HG02852 (cell line): ENCODE data around the gene SMIM5.

Experiments
- ATAC-seq: cut with Tn5 transposase; IDR thresholded peaks from one replicate; pipeline ENCODE4 v1.9.1; 2021; ENCODE audit warnings: mild to moderate bottlenecking, moderate library complexity; ENCODE audit not compliant: unreplicated experiment

Gene SMIM5

GRCh38 chr17:75602644-75603043, 30.6 kb upstream of the SMIM5 start:
- no peak for ATAC-seq

DNA sequence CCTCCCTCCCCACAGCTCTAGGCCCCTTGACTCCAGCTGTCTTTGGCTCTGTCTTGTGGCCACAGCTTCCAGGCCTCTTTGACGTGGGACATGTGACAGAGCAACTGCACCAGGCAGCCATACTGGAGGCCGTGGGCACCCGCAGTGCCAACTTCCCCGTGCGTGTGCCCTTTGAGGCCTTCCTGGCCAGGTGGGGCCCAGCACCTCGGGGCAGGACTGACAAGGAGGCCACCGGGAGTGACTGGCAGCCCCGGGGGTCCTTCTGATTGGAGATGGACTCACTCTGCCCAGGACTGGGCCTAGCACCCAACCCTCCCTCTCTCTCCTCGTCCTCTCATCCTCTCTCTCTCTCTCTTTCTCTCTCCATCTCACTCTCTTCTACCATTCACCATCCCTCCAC, 30.1 kb upstream of the SMIM5 start:
- no peak for ATAC-seq

GRCh38 chr17:75604034-75604695, 29.1 kb upstream of the SMIM5 start:
- ATAC-seq: no peak

DNA sequence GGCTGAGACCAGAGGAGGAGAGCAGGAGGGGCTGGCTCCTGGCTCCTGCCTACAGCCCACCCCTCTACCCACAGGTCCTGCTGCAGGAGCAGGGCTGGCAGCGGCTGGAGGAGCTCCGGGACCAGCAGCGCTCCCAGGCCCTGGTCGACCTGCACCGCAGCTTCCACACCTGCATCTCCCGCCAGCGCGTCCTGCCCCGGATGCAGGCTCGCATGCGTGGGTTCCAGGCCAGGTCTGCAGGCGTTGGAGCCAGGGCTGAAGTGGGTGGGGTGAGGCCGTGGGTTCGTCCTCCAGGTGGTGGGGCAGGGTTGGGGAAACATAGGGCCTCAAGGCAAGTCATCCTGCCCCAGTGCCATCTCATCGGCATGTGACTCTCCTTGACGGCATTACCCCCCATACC, 27.4 kb upstream of the SMIM5 start:
- ATAC-seq: no peak

DNA sequence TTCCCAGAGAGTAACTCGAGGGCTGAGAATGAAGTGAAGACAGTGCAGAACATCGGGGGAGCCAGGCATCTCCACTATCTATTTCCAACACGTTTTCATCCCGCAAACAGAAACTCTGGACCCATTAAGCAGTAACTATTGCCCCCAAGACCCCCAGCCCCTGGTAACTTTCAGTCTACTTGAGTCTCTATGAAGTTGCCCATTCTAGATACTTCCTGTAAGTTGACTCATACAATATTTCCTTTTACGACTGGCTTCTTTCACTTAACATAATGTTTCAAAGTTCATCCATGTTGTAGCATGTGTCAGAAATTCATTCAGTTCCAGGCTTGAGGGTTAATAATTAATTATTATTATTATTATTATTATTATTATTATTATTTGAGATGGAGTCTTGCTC, 26.1 kb upstream of the SMIM5 start:
- no peak for ATAC-seq

- ATAC-seq: no peak
Measured at GRCh38 chr17:75610103-75610984, 22.9 kb upstream of the SMIM5 start.

GRCh38 chr17:75611851-75612429, 21.3 kb upstream of the SMIM5 start:
- no peak for ATAC-seq

- ATAC-seq: no peak
Measured at GRCh38 chr17:75612906-75613626, 20.2 kb upstream of the SMIM5 start.

DNA sequence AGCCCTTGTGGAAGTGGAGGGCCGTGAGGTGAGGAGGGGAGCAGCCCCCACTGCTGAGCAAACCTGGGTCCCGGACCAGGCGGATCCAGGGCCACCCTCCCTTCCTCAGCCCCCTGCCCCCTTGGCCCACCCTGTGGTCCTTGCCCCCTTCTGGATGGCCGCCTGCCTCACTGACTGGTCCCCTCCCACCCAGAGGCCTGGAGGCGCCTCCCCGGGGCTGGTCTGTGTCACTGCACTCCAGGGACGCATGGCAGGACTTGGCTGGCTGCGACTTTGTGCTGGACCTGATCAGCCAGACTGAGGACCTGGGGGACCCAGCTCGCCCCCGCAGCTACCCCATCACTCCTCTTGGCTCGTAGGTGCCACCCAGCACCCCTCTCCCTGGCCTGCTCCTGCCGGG, 19.2 kb upstream of the SMIM5 start:
- no peak for ATAC-seq

DNA sequence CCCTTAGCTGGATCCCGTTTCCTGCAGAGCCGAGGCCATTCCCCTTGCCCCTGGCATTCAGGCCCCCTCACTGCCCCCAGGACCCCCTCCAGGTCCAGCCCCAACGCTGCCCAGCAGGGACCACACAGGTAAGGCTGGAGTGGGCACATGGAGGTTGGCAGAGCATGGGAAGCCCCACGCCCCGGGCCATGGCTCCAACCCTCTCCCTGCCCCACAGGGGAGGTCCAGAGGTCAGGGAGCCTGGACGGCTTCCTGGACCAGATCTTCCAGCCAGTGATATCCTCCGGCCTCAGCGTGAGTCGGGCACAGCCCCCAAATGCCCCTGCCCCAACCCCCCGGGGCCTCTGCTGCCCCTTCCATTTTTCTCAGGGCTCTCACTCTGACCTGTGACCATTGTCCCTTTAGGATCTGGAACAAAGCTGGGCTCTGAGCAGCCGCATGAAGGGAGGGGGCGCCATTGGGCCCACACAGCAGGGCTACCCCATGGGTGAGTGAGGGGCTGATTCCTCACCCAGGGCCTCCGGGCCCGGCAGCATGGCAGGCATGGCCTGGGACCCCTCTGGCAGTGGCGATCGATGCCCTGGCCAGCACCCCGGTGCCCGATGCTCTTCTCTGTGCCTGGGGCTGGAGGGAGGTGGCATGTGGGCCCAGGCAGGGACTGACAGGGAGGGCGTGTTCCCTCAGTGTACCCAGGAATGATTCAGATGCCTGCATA, 18.5 kb upstream of the SMIM5 start:
- no peak for ATAC-seq

DNA sequence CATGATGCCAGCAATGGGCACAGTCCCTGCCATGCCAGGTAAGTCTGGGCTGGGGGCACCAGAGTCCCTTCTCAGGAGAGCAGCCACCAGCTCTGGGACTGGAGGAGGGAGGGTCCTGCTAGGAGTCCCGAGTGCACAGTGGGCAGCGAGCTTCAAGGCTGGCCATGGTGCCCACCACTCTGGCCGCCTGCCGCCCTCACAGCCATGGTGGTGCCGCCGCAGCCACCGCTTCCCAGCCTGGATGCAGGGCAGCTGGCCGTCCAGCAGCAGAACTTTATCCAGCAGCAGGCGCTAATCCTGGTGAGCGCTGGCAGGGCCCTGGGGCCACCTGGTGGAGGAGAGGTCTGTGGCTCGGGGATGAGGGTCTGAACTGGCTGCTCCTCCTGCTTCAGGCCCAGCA, 17.9 kb upstream of the SMIM5 start:
- no peak for ATAC-seq

DNA sequence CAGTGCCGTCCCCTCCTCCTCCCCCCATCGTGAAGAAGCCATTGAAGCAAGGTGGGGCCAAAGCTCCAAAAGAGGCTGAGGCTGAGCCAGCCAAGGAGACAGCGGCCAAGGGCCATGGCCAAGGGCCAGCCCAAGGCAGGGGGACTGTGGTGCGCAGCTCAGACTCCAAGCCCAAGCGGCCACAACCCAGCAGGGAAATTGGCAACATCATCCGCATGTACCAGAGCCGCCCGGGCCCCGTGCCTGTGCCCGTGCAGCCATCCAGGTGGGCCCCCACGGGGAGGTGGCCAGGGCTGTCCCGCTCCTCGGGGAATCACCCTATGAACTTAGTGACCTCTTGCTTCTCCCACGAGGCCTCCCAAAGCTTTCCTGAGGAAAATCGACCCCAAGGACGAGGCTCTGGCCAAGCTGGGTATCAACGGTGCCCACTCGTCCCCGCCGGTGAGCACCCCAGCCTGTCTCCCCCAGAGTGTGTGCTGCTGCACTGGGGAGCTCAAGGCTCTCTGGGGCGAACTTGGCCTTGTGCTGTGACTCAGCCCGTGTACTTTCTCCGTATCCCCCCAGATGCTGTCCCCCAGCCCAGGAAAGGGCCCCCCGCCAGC, 16.6 kb upstream of the SMIM5 start:
- no peak for ATAC-seq

DNA sequence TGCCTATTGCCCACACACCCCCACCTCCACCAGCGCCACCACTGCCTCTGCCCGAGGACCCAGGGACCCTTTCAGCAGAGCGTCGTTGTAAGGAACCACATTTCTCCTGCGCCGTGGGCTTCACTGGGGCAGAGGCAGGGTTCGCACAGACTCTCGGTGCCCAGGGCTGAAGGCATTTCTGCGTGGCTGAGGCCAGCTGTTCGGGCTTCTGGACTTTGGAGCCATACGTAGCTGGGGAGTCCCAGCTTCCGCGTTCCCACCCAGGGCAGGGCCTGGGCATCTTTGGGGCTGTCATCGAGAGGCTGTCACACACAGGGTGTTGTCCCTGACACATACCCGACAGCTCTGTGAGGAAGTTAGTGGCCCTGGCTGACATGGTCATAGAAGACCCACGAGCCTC, 16.0 kb upstream of the SMIM5 start:
- no peak for ATAC-seq

GRCh38 chr17:75617675-75618074, 15.6 kb upstream of the SMIM5 start:
- ATAC-seq: no peak

GRCh38 chr17:75619506-75620431, 13.5 kb upstream of the SMIM5 start:
- no peak for ATAC-seq

GRCh38 chr17:75621489-75621888, 11.7 kb upstream of the SMIM5 start:
- ATAC-seq: no peak

DNA sequence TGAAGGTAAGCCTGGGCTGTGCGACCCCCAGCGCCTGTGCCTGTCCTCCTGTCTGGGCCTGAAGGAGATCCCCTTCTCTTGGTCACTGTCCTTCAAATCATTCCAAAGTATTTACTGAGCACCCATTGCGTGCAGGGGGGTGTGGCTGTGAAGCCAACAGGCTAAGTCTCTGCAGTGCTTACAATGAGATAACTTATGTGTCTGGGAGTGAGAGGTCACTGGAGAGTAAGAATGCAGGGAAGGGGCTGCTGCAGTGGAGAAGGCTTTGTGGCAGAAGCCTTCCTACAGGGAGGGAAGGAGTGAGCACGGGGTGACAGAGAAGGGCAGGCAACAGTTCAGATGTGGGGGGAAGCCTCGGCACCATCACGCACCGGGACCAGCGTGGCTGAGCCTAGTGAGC, 11.2 kb upstream of the SMIM5 start:
- no peak for ATAC-seq

- no peak for ATAC-seq
Measured at GRCh38 chr17:75622771-75623273, 10.4 kb upstream of the SMIM5 start.

DNA sequence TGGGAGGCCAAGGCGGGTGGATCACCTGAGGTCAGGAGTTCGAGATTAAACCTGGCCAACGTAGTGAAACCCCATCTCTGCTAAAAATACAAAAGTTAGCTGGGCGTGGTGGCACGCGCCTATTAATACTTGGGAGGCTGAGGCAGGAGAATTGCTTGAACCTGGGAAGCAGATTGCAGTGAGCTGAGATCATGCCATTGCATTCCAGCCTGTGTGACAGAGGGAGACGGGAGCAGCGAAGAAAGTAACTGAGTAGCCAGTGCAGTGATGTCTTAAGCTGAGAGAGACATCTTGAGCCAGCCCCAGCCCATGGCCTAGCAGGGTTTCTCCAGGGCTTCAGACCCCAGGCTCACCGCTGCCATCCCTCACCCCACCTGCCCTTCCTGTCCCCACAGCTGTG, 9.8 kb upstream of the SMIM5 start:
- ATAC-seq: no peak
